GM13977 (cell line): ENCODE measurements around the gene CHD5.

ENCODE experiments used
- DNase-seq: peaks from one replicate; pipeline ENCODE4 v3.0.0; 2012; ENCODE audit warnings: low spot score
- in situ Hi-C: fragments of 300-500 bp; cut with MboI; formaldehyde crosslinking; loops from one replicate; pipeline ENCODE4 v1.12.0; 2022; ENCODE audit warnings: low sequenced_read_pairs, low pct_unique_long_range_greater_than_20kb, mixed read lengths, inconsistent platforms; ENCODE audit not compliant: unreplicated experiment
- TF ChIP-seq, protein P1 (sequence below): IDR thresholded peaks from 2 replicates; pipeline ENCODE4 v1.5.1; 2012; ENCODE audit warnings: mild to moderate bottlenecking, control low read depth; ENCODE audit not compliant: insufficient read depth; ENCODE audit errors: extremely low read depth, missing control alignments

The CHD5 gene

GRCh38 chr1:6144175-6144574 lies 35.9 kb downstream of the CHD5 start:
- TF ChIP-seq, protein P1, sequence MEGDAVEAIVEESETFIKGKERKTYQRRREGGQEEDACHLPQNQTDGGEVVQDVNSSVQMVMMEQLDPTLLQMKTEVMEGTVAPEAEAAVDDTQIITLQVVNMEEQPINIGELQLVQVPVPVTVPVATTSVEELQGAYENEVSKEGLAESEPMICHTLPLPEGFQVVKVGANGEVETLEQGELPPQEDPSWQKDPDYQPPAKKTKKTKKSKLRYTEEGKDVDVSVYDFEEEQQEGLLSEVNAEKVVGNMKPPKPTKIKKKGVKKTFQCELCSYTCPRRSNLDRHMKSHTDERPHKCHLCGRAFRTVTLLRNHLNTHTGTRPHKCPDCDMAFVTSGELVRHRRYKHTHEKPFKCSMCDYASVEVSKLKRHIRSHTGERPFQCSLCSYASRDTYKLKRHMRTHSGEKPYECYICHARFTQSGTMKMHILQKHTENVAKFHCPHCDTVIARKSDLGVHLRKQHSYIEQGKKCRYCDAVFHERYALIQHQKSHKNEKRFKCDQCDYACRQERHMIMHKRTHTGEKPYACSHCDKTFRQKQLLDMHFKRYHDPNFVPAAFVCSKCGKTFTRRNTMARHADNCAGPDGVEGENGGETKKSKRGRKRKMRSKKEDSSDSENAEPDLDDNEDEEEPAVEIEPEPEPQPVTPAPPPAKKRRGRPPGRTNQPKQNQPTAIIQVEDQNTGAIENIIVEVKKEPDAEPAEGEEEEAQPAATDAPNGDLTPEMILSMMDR: no peak
- in situ Hi-C loops: no loop called here
- no peak for DNase-seq

- no peak for DNase-seq
- in situ Hi-C loops: no loop called here
- TF ChIP-seq, protein P1: no peak
Observed at GRCh38 chr1:6143395-6143794, 36.7 kb downstream of the CHD5 start.

GRCh38 chr1:6142734-6143133 lies 37.4 kb downstream of the CHD5 start:
- in situ Hi-C loops: no loop called here
- TF ChIP-seq, protein P1: no peak

GRCh38 chr1:6142036-6142621 lies 38.0 kb downstream of the CHD5 start:
- no peak for DNase-seq
- TF ChIP-seq, protein P1: no peak
- in situ Hi-C loops: no loop called here

More at GRCh38 chr1:6142734-6143133, 37.4 kb downstream of the CHD5 start:
- DNase-seq: no peak

- DNase-seq: peak; percentile 74
- in situ Hi-C loops: no loop called here
- TF ChIP-seq, protein P1: peak; percentile 39
Observed at GRCh38 chr1:6141592-6141991, 38.5 kb downstream of the CHD5 start.

- TF ChIP-seq, protein P1: no peak
- in situ Hi-C loops: no loop called here
Observed at GRCh38 chr1:6140413-6140812, 39.7 kb downstream of the CHD5 start.

GRCh38 chr1:6137758-6138157 lies 42.4 kb downstream of the CHD5 start:
- no peak for DNase-seq
- in situ Hi-C loops: no loop called here
- TF ChIP-seq, protein P1: no peak

More at GRCh38 chr1:6140413-6140812, 39.7 kb downstream of the CHD5 start:
- DNase-seq: no peak
